Measurements from ENCODE around the gene MAP2K1. TPM values are rescaled to one million over a fixed set of nuclear protein-coding genes. Genes with fewer than 3 reads are reported as not detected.

Gene MAP2K1
- total RNA-seq, 1 experiment from 2014 or later: 63.7 TPM

DNA sequence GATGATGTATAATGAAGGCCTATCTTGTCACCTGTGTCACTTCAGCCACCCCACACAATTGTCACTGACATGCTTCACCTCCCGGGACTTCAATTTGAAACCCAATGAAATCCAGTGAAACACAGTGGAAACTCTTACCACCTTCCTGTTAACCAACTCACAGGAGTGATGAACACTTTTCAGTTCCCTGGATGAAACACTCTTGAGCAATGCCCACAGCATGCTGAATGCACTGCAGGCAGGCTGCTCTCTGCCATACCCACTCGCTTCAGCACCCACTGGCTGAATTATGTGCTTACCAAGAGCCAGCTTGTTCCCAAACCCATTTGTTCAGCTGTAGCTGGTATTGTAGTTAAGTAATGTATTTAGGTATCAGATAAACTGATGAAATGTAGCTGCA lies 47.0 kb downstream of the MAP2K1 start:
- no peak for DNase-seq
- Histone ChIP-seq H3K9me3 (no peaks in the 10 kb centered on the region), H3K36me3 (ENCODE audit: control insufficient read depth, insufficient read depth, low read length) (peaks cover 2% of the 10 kb centered on the region; the same call in 1 of the 2 replicates), H3K27me3 (replicated peaks; ENCODE audit: control insufficient read depth, insufficient read depth, low read length) (no peaks in the 10 kb centered on the region), H3K4me3 (ENCODE audit: low read depth, low read length) (no peak overlapping the region), H3K4me1 (no peaks in the 10 kb centered on the region)
- no peaks in the 10 kb centered on the region for H3K4me1 Mint-ChIP-seq (ENCODE audit: low read depth, unreplicated experiment)
- no peaks in the 10 kb centered on the region for H3K27me3 Mint-ChIP-seq (ENCODE audit: insufficient read depth, unreplicated experiment)
- POLR2A ChIA-PET: no interaction called here
- BruUV-seq (replicated peaks): no TSS peak
- no peaks in the 10 kb centered on the region for H3K9me3 Mint-ChIP-seq (ENCODE audit: unreplicated experiment)
- intact Hi-C loops (cut with micrococcal nuclease; ENCODE audit: unreplicated experiment): no loop called here
- CTCF ChIA-PET: no interaction called here
- H3K36me3 Mint-ChIP-seq (ENCODE audit: insufficient read depth, unreplicated experiment): peaks cover 34% of the 10 kb centered on the region
- H3K4me3 Mint-ChIP-seq (ENCODE audit: unreplicated experiment): no peak overlapping the region
- H3K27ac Mint-ChIP-seq (ENCODE audit: unreplicated experiment): no peak overlapping the region
- TF ChIP-seq, protein P1, sequence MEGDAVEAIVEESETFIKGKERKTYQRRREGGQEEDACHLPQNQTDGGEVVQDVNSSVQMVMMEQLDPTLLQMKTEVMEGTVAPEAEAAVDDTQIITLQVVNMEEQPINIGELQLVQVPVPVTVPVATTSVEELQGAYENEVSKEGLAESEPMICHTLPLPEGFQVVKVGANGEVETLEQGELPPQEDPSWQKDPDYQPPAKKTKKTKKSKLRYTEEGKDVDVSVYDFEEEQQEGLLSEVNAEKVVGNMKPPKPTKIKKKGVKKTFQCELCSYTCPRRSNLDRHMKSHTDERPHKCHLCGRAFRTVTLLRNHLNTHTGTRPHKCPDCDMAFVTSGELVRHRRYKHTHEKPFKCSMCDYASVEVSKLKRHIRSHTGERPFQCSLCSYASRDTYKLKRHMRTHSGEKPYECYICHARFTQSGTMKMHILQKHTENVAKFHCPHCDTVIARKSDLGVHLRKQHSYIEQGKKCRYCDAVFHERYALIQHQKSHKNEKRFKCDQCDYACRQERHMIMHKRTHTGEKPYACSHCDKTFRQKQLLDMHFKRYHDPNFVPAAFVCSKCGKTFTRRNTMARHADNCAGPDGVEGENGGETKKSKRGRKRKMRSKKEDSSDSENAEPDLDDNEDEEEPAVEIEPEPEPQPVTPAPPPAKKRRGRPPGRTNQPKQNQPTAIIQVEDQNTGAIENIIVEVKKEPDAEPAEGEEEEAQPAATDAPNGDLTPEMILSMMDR (IDR thresholded peaks at IDR 0.05; ENCODE audit: insufficient read depth in 1 of 2, low read depth in 1 of 2, low read length in 1 of 2, severe bottlenecking in 1 of 2, unreplicated experiment in 1 of 2): no peak

DNA sequence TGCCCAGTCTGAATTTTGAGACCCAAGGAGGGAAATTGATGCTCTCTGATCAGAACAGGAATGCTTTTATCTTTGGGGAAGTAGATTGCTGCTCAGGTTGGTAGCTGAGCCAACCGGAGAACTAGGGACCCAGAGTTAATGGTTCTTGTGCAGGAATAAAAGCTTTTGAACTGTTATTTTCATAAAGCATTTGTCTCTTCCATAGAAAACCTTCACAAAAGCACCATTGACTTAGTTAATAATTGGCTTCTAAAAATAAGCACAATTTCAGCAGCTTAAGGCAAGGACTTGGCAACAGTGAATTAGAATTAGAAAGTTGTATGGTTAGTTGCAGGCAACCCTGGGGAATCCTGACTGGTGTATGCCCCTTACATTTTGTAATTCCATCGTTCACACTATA lies 53.8 kb downstream of the MAP2K1 start:
- Mint-ChIP-seq H3K4me1 (ENCODE audit: low read depth, unreplicated experiment) (no peaks in the 10 kb centered on the region), H3K27ac (ENCODE audit: unreplicated experiment) (no peak overlapping the region), H3K4me3 (ENCODE audit: unreplicated experiment) (no peak overlapping the region), H3K27me3 (ENCODE audit: insufficient read depth, unreplicated experiment) (no peaks in the 10 kb centered on the region), H3K36me3 (ENCODE audit: insufficient read depth, unreplicated experiment) (peaks cover 72% of the 10 kb centered on the region), H3K9me3 (ENCODE audit: unreplicated experiment) (no peaks in the 10 kb centered on the region)
- CTCF ChIA-PET: no interaction called here
- TF ChIP-seq, protein P1 (IDR thresholded peaks at IDR 0.05; ENCODE audit: insufficient read depth in 1 of 2, low read depth in 1 of 2, low read length in 1 of 2, severe bottlenecking in 1 of 2, unreplicated experiment in 1 of 2): no peak
- intact Hi-C loops (cut with micrococcal nuclease; ENCODE audit: unreplicated experiment): no loop called here
- no peak overlapping the region for H3K4me3 ChIP-seq (ENCODE audit: low read depth, low read length)
- BruUV-seq (replicated peaks): no TSS peak
- POLR2A ChIA-PET: interaction anchor here (0.5 to 0.7 kb wide), 3 partner anchors 43 to 84 kb away, joined by 3 to 7 read pairs (median 3); partner anchors contain the start of gene TIPIN
- H3K36me3 ChIP-seq (ENCODE audit: control insufficient read depth, insufficient read depth, low read length): peaks cover 5% of the 10 kb centered on the region
- H3K27me3 ChIP-seq (replicated peaks; ENCODE audit: control insufficient read depth, insufficient read depth, low read length): no peaks in the 10 kb centered on the region
- H3K4me1 ChIP-seq: no peaks in the 10 kb centered on the region
- no peak for DNase-seq
- no peaks in the 10 kb centered on the region for H3K9me3 ChIP-seq

DNA sequence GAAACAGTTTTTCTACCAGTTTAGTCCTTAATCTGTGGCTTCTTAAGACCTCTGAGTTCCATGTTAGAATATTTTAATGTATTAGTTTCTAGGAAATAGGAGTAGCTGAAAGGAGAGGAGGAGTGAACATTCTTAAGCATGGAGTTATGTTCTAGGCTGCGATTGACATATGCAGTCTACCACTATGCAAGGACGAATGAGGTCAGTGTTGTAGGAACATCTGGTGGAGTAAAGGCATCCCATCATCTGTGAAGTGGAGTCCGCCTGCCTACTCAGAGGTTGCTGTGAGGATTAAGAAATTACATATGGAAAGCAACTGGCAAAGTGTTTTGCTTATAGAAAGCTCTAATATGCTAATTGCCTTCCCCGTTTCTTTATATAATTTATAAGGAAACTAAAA lies 65.7 kb downstream of the MAP2K1 start:
- ChIA-PET POLR2A (no interaction called here), CTCF (no interaction called here)
- Histone ChIP-seq H3K9me3 (no peaks in the 10 kb centered on the region), H3K4me1 (no peaks in the 10 kb centered on the region), H3K27me3 (replicated peaks; ENCODE audit: control insufficient read depth, insufficient read depth, low read length) (no peaks in the 10 kb centered on the region), H3K4me3 (ENCODE audit: low read depth, low read length) (no peak overlapping the region), H3K36me3 (ENCODE audit: control insufficient read depth, insufficient read depth, low read length) (no peaks in the 10 kb centered on the region)
- intact Hi-C loops (cut with micrococcal nuclease; ENCODE audit: unreplicated experiment): no loop called here
- no peak for DNase-seq
- Mint-ChIP-seq H3K4me1 (ENCODE audit: low read depth, unreplicated experiment) (no peaks in the 10 kb centered on the region), H3K27ac (ENCODE audit: unreplicated experiment) (no peak overlapping the region), H3K4me3 (ENCODE audit: unreplicated experiment) (no peak overlapping the region), H3K27me3 (ENCODE audit: insufficient read depth, unreplicated experiment) (no peaks in the 10 kb centered on the region), H3K36me3 (ENCODE audit: insufficient read depth, unreplicated experiment) (peaks cover 24% of the 10 kb centered on the region), H3K9me3 (ENCODE audit: unreplicated experiment) (no peaks in the 10 kb centered on the region)
- no TSS peak for BruUV-seq (replicated peaks)
- TF ChIP-seq, protein P1 (IDR thresholded peaks at IDR 0.05; ENCODE audit: insufficient read depth in 1 of 2, low read depth in 1 of 2, low read length in 1 of 2, severe bottlenecking in 1 of 2, unreplicated experiment in 1 of 2): no peak

All from Caco-2 (cell line).